ENCODE measurements around the gene DRGX. TPM values are rescaled to one million over a fixed set of nuclear protein-coding genes. Genes with fewer than 3 reads are reported as not detected.

The DRGX gene
- total and polyA plus RNA-seq, 5 experiments from 2014 or later: not detected

DNA sequence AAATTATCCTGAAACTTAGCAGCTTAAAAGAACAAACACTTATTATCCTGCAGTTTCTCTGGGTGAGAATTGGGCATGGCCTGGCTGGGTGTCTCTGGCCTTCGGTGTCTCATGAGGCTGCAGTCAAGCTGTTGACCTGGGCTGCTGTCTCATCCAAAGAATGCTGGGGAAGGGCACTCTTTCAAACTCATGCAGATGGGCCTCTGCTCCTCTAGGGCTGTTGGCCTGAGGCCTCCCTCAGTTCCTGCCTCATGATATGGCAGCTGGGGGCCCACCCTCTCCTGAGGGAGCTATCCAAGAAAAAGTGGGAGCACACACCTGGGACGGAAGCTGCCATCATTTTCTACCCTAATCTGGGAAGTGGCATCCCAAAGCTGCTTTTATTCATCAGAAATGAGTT lies 43.6 kb downstream of the DRGX start:
- H3K4me1 Mint-ChIP-seq: peaks cover 0 to 2% (median 0%) of the 10 kb centered on the region in 4 donors
- H3K36me3 Mint-ChIP-seq: peaks cover 0 to 9% (median 6%) of the 10 kb centered on the region in 3 donors
- H3K27me3 Mint-ChIP-seq: peaks cover 0 to 19% (median 7%) of the 10 kb centered on the region in 5 donors
- DNase-seq: no peak
- POLR2A ChIA-PET: no interaction called here
- no peak for ATAC-seq
- no peak overlapping the region for H3K27ac Mint-ChIP-seq
- H3K4me3 Mint-ChIP-seq: no peak overlapping the region
- peaks cover 0 to 13% (median 6%) of the 10 kb centered on the region in 9 donors for H3K9me3 Mint-ChIP-seq

DNA sequence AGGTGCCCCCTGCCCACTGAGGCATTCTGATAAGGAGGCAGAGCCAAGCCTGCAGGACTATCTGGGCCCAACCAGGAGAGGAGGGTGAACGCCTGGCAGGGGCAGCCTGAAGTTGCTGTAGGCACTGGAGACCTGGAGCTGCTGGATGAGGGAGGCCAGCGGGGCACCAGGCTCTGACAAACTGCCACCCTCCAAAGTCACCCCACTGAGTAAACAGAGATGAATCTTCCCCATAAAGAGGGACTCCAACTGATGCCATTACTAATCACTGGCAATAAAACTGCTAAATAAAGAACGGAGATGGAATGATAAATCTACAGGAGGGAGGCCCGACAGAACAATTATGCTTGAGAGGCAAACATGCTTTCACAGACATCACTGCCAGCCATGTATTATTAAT lies 44.2 kb downstream of the DRGX start:
- DNase-seq: no peak
- POLR2A ChIA-PET: no interaction called here

DNA sequence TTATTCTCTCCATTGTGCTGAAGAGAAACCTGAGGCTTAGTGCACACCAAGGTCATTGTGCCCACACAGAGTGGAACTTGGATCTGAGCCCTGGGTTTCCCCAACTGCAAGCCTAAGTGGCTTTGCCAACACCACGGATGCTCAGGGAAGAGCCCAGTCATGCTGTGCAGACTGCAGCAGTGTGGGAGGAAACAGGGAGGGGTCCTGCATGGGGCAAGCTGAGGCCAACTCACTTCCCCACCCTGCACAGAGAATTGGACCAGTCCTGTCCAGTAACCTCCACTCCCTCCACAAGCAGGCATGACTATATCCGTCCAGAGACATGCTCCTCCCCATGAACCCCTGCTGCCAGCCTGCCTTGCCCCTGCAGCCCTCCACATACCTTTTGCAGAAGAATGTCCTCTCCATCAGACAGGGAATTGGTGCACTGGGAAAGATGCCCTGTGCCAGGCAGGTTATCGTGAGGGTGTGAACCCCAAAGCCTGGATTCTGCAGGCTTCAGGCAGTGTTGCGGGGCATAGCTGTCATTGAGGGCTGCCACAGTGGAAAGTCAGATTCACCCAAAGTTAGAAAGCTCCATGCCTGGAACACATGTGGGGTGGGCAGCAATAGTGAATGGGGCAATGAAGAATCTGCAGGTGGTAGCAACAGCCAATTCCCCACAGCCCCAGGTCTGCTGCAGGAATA lies 44.9 kb downstream of the DRGX start:
- Mint-ChIP-seq H3K9me3 (peaks cover 0 to 13% (median 6%) of the 10 kb centered on the region in 9 donors), H3K4me3 (no peak overlapping the region)
- POLR2A ChIA-PET: no interaction called here

More for the DNA sequence above, 44.2 kb downstream of the DRGX start:
- H3K27me3 Mint-ChIP-seq: peaks cover 0 to 19% (median 7%) of the 10 kb centered on the region in 5 donors
- H3K4me1 Mint-ChIP-seq: peaks cover 0 to 2% (median 0%) of the 10 kb centered on the region in 4 donors
- peaks cover 0 to 13% (median 6%) of the 10 kb centered on the region in 9 donors for H3K9me3 Mint-ChIP-seq
- no peak overlapping the region for H3K27ac Mint-ChIP-seq
- ATAC-seq: no peak
- no peak overlapping the region for H3K4me3 Mint-ChIP-seq
- H3K36me3 Mint-ChIP-seq: peaks cover 0 to 9% (median 6%) of the 10 kb centered on the region in 3 donors

DNA sequence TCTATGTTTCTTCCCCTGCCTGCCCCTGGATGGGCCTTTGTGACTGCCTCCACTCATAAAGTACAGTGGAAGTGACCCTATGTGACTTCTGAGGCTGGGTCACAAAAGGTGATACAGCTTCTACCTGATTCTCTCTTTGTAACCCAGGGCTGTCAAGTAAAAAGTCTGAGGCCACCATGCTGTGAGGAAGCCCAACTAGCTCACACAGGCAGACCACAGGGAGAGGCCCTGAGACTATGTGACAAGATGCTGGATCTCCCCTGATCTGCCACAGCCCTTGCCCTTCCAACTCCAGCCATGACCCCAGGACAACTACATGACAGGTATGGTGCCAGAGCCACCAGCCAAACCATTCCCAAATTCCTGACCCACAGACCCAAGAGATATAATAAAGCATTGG lies 45.8 kb downstream of the DRGX start:
- Mint-ChIP-seq H3K4me3 (no peak overlapping the region), H3K4me1 (no peaks in the 10 kb centered on the region), H3K27ac (no peak overlapping the region), H3K27me3 (peaks cover 0 to 19% (median 8%) of the 10 kb centered on the region in 5 donors), H3K9me3 (peaks cover 0 to 13% (median 6%) of the 10 kb centered on the region in 9 donors), H3K36me3 (peaks cover 0 to 9% (median 6%) of the 10 kb centered on the region in 3 donors)
- POLR2A ChIA-PET: no interaction called here
- no peak for DNase-seq
- ATAC-seq: no peak

More for the DNA sequence above, 44.9 kb downstream of the DRGX start:
- no peak for DNase-seq
- no peak overlapping the region for H3K27ac Mint-ChIP-seq
- ATAC-seq: no peak
- H3K27me3 Mint-ChIP-seq: peaks cover 0 to 19% (median 7%) of the 10 kb centered on the region in 5 donors
- peaks cover 0 to 9% (median 6%) of the 10 kb centered on the region in 3 donors for H3K36me3 Mint-ChIP-seq
- H3K4me1 Mint-ChIP-seq: peaks cover 0 to under 1% (median 0%) of the 10 kb centered on the region in 4 donors

DNA sequence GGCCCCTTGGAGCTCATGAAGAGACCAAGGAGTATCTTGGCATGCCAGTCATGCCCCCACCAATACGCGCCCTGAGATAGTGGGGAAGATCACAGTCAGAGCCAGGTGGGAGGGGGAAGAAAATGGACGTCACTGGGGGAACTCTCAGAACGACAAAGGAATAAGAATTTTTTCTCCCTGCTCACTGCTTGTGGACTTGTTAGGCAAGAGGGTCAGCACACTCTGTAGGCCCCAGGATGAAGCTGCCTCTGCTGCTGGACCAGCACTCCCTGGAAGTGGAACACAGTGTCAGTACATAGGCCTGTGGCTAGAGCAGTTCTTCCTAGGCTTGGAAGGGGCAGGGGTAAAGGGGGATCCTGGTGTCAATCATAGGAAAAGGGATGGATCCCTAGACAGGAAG lies 46.5 kb downstream of the DRGX start:
- Mint-ChIP-seq H3K27me3 (peaks cover 0 to 19% (median 8%) of the 10 kb centered on the region in 5 donors), H3K27ac (no peak overlapping the region), H3K4me3 (no peak overlapping the region), H3K36me3 (peaks cover 0 to 9% (median 6%) of the 10 kb centered on the region in 3 donors), H3K9me3 (peaks cover 0 to 13% (median 6%) of the 10 kb centered on the region in 9 donors), H3K4me1 (no peaks in the 10 kb centered on the region)
- ATAC-seq: no peak
- no peak for DNase-seq
- POLR2A ChIA-PET: no interaction called here

DNA sequence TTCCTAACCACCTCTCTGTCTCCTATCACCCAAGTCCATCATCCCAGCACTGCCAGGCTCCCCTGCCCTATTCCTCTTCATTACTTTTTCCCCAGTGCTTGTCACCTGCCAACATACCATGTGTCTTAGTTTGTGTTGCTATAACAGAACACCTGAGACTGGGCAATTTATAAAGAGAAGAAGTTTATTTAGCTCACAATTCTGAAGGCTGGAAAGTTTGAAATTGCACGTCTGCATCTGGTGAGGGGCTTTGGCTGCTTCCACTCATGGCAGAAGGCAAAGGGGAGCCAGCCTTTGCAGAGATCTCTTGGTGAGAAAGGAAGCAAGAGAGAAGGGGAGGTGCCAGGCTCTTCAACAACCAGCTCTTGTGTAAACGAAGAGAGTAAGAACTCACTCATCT lies 47.3 kb downstream of the DRGX start:
- H3K4me1 Mint-ChIP-seq: no peaks in the 10 kb centered on the region
- H3K27ac Mint-ChIP-seq: no peak overlapping the region
- H3K9me3 Mint-ChIP-seq: peaks cover 0 to 13% (median 6%) of the 10 kb centered on the region in 9 donors
- peaks cover 0 to 19% (median 8%) of the 10 kb centered on the region in 5 donors for H3K27me3 Mint-ChIP-seq
- no peak overlapping the region for H3K4me3 Mint-ChIP-seq
- H3K36me3 Mint-ChIP-seq: peaks cover 0 to 9% (median 6%) of the 10 kb centered on the region in 3 donors
- DNase-seq (no peak), ATAC-seq (no peak)
- POLR2A ChIA-PET: no interaction called here

DNA sequence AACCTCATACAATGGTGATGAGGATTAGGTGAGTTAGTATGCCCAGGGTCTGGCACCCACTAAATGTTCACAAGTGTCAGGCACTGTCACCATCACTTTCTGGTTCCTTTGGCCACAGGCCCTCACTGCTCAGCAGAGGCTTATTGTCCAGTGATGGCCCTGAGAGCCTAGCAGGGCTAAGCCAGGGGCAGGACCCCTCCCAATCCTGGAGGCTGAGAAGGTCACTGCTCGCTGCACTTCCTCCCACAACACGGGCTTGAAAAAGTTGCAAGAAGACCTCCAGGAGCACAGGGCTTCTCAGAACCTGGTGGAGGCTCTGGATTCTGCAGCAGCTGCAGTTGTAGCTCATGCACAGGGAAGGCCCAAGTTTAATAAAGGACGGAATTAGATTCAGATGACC lies 48.1 kb downstream of the DRGX start:
- Mint-ChIP-seq H3K27ac (no peak overlapping the region), H3K4me1 (no peaks in the 10 kb centered on the region), H3K36me3 (peaks cover 0 to 9% (median 6%) of the 10 kb centered on the region in 3 donors), H3K9me3 (peaks cover 0 to 13% (median 6%) of the 10 kb centered on the region in 9 donors), H3K4me3 (no peak overlapping the region), H3K27me3 (peaks cover 0 to 19% (median 8%) of the 10 kb centered on the region in 5 donors)
- ATAC-seq: no peak
- POLR2A ChIA-PET: no interaction called here
- DNase-seq: no peak

DNA sequence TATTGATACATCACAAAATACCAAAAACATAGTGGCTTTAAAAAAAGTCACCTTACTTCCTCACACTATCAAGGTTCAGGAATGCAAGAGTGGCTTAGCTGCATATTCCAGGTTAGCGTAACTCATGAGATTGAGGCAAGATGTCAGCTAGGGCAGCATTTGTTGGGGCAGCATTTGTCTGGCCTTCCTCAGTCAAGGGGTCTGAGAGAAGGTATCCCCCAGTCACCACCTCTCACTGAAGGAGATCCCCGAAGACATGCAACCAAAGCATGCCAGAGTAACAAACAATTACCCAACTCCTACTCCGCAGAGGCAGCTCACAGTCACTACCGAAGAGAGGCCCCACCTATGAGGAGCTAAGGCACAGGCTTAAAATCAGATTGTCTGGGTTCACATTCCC lies 48.5 kb downstream of the DRGX start:
- Mint-ChIP-seq H3K27ac (no peak overlapping the region), H3K4me3 (no peak overlapping the region), H3K27me3 (peaks cover 0 to 19% (median 10%) of the 10 kb centered on the region in 5 donors), H3K36me3 (peaks cover 0 to 9% (median 6%) of the 10 kb centered on the region in 3 donors), H3K4me1 (no peaks in the 10 kb centered on the region), H3K9me3 (peaks cover 0 to 13% (median 6%) of the 10 kb centered on the region in 9 donors)
- POLR2A ChIA-PET: no interaction called here
- DNase-seq (no peak), ATAC-seq (no peak)

DNA sequence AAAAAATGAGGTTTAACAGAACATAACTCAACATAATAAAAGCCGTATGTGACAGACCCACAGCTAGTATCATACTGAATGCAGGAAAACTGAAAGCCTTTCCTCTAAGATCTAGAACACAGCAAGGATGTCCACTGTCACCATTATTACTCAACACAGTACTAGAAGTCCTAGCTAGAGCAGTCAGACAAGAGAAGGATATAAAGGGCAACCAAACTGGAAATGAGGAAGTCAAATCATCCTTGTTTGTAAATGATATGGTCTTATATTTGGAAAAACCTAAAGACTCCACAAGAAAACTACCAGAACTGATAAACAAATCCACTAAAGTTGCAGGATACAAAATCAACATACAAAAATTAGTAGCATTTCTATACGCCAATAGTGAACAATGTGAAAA lies 51.0 kb downstream of the DRGX start:
- no peak for DNase-seq
- H3K9me3 Mint-ChIP-seq: peaks cover 0 to 6% (median 0%) of the 10 kb centered on the region in 9 donors
- POLR2A ChIA-PET: no interaction called here

DNA sequence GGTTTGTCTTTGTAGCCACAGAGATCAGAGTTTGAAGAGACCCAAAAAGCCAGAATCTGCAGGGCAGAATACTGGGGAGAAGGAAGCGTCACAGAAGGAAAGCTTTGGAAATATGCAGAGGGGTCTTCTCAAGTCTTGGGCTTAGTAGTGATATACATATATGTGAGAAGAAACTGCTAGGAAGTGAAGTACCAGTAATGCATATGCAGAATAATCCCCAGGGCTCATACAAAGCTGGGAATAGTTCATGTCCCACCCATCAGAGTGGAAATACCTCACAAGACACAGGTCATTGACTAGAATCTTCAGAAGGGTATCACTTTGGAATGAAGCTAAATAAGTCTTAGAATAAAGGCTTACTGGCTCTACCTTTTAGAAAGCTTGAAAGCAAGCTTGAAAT lies 57.3 kb downstream of the DRGX start:
- Mint-ChIP-seq H3K4me3 (no peak overlapping the region), H3K27me3 (peaks cover 4 to 10% (median 8%) of the 10 kb centered on the region in 5 donors), H3K27ac (no peak overlapping the region), H3K4me1 (peaks cover 10 to 14% (median 12%) of the 10 kb centered on the region in 4 donors), H3K36me3 (peaks cover 0 to 21% (median 9%) of the 10 kb centered on the region in 3 donors), H3K9me3 (peaks cover 0 to 25% (median 14%) of the 10 kb centered on the region in 9 donors)
- POLR2A ChIA-PET: no interaction called here
- DNase-seq (no peak), ATAC-seq (no peak)

More for the DNA sequence above, 51.0 kb downstream of the DRGX start:
- ATAC-seq: no peak
- H3K4me1 Mint-ChIP-seq: no peaks in the 10 kb centered on the region
- peaks cover 0 to 9% (median 4%) of the 10 kb centered on the region in 5 donors for H3K27me3 Mint-ChIP-seq
- H3K36me3 Mint-ChIP-seq: peaks cover 0 to 3% (median 0%) of the 10 kb centered on the region in 3 donors
- no peak overlapping the region for H3K27ac Mint-ChIP-seq
- H3K4me3 Mint-ChIP-seq: no peak overlapping the region

DNA sequence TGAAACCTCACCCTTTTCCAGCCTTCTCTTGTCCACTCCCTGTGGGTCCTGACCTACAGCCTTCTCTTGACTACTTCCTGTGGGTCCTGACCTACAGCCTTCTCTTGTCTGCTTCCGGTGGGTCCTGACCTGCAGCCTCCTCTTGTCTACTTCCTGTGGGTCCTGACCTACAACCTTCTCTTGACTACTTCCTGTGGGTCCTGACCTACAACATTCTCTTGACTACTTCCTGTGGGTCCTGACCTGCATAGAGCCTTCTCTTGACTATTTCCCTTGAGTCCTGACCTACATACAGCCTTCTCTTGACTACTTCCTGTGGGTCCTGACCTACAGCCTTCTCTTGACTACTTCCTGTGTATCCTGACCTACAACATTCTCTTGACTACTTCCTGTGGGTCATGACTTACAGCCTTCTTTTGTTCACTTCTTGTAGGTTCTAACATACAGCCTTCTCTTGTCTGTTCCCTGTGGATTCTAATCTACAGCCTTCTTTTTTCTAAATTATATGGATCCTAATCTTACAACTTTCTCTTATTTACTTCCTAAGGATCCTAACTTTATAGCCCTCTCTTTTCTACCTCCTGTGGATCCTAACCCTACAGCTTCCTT lies 60.4 kb downstream of the DRGX start:
- DNase-seq: no peak
- H3K9me3 Mint-ChIP-seq: peaks cover 0 to 25% (median 14%) of the 10 kb centered on the region in 9 donors
- peak overlapping the region in 6 of 10 donors; percentile 3 to 73 (median 48) for H3K27ac Mint-ChIP-seq
- H3K36me3 Mint-ChIP-seq: peaks cover 0 to 22% (median 9%) of the 10 kb centered on the region in 3 donors
- POLR2A ChIA-PET: no interaction called here
- no peak for ATAC-seq
- H3K4me3 Mint-ChIP-seq: peak overlapping the region in 5 of 10 donors; percentile 5 to 57 (median 12)
- H3K4me1 Mint-ChIP-seq: peaks cover 10 to 14% (median 12%) of the 10 kb centered on the region in 4 donors
- H3K27me3 Mint-ChIP-seq: peaks cover 0 to 8% (median 6%) of the 10 kb centered on the region in 5 donors

DNA sequence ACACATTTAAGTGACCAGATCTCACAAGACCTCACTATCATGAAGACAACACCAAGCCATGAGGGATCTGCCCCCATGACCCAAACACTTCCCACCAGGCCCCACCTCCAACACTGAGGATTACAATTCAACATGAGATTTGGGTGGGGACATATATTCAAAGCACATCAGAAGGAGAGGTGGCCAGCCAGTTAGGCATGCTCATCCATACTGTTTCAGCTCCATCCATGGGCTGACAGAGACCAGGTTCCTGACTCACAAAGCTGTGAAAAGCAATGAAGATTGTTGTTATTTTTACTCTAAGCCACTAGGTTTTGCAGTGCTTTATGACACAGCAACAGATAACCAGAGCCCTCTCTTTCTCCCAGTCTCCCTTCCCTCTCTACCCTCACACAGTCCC lies 60.9 kb downstream of the DRGX start:
- no peak for DNase-seq
- H3K4me3 Mint-ChIP-seq: peak overlapping the region in 3 of 10 donors; percentile 5 to 57 (median 12)
- H3K27ac Mint-ChIP-seq: peak overlapping the region in 5 of 10 donors; percentile 3 to 73 (median 61)
- no peak for ATAC-seq
- peaks cover 10 to 14% (median 12%) of the 10 kb centered on the region in 4 donors for H3K4me1 Mint-ChIP-seq
- peaks cover 0 to 8% (median 5%) of the 10 kb centered on the region in 5 donors for H3K27me3 Mint-ChIP-seq
- H3K9me3 Mint-ChIP-seq: peaks cover 0 to 25% (median 14%) of the 10 kb centered on the region in 9 donors
- POLR2A ChIA-PET: no interaction called here
- peaks cover 0 to 22% (median 9%) of the 10 kb centered on the region in 3 donors for H3K36me3 Mint-ChIP-seq

DNA sequence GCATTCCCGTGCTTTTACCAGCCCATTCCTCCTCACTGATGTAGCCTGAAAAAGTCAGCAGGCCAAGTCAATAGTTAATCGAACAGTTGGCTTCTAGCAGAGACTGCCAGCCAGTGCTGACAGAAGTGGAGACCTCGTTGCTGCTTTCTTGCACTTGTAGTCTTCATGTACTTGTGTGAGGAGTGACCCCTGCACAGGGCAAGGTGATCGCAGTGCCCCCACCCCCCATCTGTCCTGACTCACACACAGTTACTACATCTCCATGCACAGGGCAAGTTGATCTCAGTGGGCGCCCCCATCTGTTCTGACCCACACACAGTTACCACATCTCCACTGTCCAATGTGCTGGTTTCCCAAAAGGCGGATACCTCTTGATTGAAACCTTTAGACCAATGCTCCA lies 62.7 kb downstream of the DRGX start:
- H3K36me3 Mint-ChIP-seq: peaks cover 0 to 17% (median 9%) of the 10 kb centered on the region in 3 donors

More for the DNA sequence above, 62.7 kb downstream of the DRGX start:
- H3K27me3 Mint-ChIP-seq: peaks cover 0 to 5% (median 0%) of the 10 kb centered on the region in 5 donors
- H3K27ac Mint-ChIP-seq: peak overlapping the region in 1 of 10 donors; percentile 79
- ATAC-seq (no peak), DNase-seq (no peak)
- peaks cover 0 to 25% (median 14%) of the 10 kb centered on the region in 9 donors for H3K9me3 Mint-ChIP-seq
- no peak overlapping the region for H3K4me3 Mint-ChIP-seq
- POLR2A ChIA-PET: no interaction called here
- H3K4me1 Mint-ChIP-seq: peaks cover 10 to 14% (median 12%) of the 10 kb centered on the region in 4 donors

All from naive thymus-derived CD8-positive, alpha-beta T cell (primary cell).